ENCODE results near the gene GOLGA8M.
"Not testable (repeated sequence)": the region's sequence is repeated elsewhere in the genome, so short reads cannot be mapped to it uniquely, and the experiment has no call there.

Gene GOLGA8M
- total RNA-seq = 0.04 to 2.7 (median 0.87) reads per million in 3 experiments

- DNase-seq = not testable (repeated sequence)
These were observed at the start of gene GOLGA8M for GRCh38 chr15:28712270-28712669. Gene GOLGA8M (minus strand): TSS chr15:28712421. CDS start chr15:28712323, 98 bp downstream.

GRCh38 chr15:28742890-28743289 lies 30.7 kb upstream of the GOLGA8M start:
- DNase-seq = not testable (repeated sequence)

GRCh38 chr15:28738590-28739292 lies 26.5 kb upstream of the GOLGA8M start:
- DNase-seq = peak; percentile 51

- DNase-seq = not testable (repeated sequence)
These were observed 26.0 kb upstream of the GOLGA8M start for GRCh38 chr15:28738200-28738561.

GRCh38 chr15:28737521-28738199 lies 25.4 kb upstream of the GOLGA8M start:
- DNase-seq = peak; percentile 16

GRCh38 chr15:28728061-28728460 lies 15.8 kb upstream of the GOLGA8M start:
- DNase-seq = not testable (repeated sequence)

GRCh38 chr15:28727026-28727425 lies 14.8 kb upstream of the GOLGA8M start:
- not testable (repeated sequence) for DNase-seq

- DNase-seq = no peak
These were observed 13.9 kb upstream of the GOLGA8M start for GRCh38 chr15:28726102-28726501.

GRCh38 chr15:28725556-28725955 lies 13.3 kb upstream of the GOLGA8M start:
- DNase-seq = no peak

GRCh38 chr15:28723986-28724385 lies 11.8 kb upstream of the GOLGA8M start:
- not testable (repeated sequence) for DNase-seq

- DNase-seq = not testable (repeated sequence)
These were observed 7.4 kb upstream of the GOLGA8M start for GRCh38 chr15:28719626-28720025.

GRCh38 chr15:28718576-28718975 lies 6.4 kb upstream of the GOLGA8M start:
- DNase-seq = not testable (repeated sequence)

- not testable (repeated sequence) for DNase-seq
These were observed 2.0 kb upstream of the GOLGA8M start for GRCh38 chr15:28714176-28714575.

GRCh38 chr15:28703927-28704326 lies 8.3 kb downstream of the GOLGA8M start:
- DNase-seq = not testable (repeated sequence)

GRCh38 chr15:28702427-28702826 lies 9.8 kb downstream of the GOLGA8M start:
- not testable (repeated sequence) for DNase-seq

GRCh38 chr15:28694006-28694751 lies 18.0 kb downstream of the GOLGA8M start:
- not testable (repeated sequence) for DNase-seq

GRCh38 chr15:28693021-28693420 lies 19.2 kb downstream of the GOLGA8M start:
- DNase-seq = not testable (repeated sequence)

GRCh38 chr15:28673533-28673932 lies 38.7 kb downstream of the GOLGA8M start:
- not testable (repeated sequence) for DNase-seq

GRCh38 chr15:28672122-28672521 lies 40.1 kb downstream of the GOLGA8M start:
- DNase-seq = not testable (repeated sequence)

GRCh38 chr15:28666402-28666801 lies 45.8 kb downstream of the GOLGA8M start:
- DNase-seq = not testable (repeated sequence)

GRCh38 chr15:28664575-28664974 lies 47.6 kb downstream of the GOLGA8M start:
- DNase-seq = not testable (repeated sequence)

GRCh38 chr15:28663717-28664116 lies 48.5 kb downstream of the GOLGA8M start:
- not testable (repeated sequence) for DNase-seq

GRCh38 chr15:28660750-28661149 lies 51.5 kb downstream of the GOLGA8M start:
- not testable (repeated sequence) for DNase-seq
